SJCRH30 (cell line): ENCODE data around the gene VAV3. TPM values are rescaled to one million over a fixed set of nuclear protein-coding genes. Genes with fewer than 3 reads are reported as not detected.

ENCODE experiments used
- DNase-seq, 2 experiments: peaks; one replicate each; pipeline ENCODE4 v3.0.0-alpha.2; 2015 to 2020
- H3K27ac ChIP-seq: fragments of 250-450 bp; sonication (Bioruptor Pico); 2 replicates; pipeline ENCODE4 v1.5.1; 2020; ENCODE audit warnings: mild to moderate bottlenecking, moderate library complexity
- H3K27me3 ChIP-seq: fragments of 250-450 bp; sonication (Bioruptor Pico); 2 replicates; pipeline ENCODE4 v1.5.1; 2020; ENCODE audit warnings: mild to moderate bottlenecking, moderate library complexity
- H3K36me3 ChIP-seq: fragments of 250-450 bp; sonication (Bioruptor Pico); 2 replicates; pipeline ENCODE4 v1.5.1; 2020; ENCODE audit warnings: mild to moderate bottlenecking, moderate library complexity
- H3K4me1 ChIP-seq: fragments of 250-450 bp; sonication (Bioruptor Pico); 2 replicates; pipeline ENCODE4 v1.5.1; 2020; ENCODE audit warnings: mild to moderate bottlenecking, moderate library complexity
- H3K4me3 ChIP-seq: fragments of 250-450 bp; sonication (Bioruptor Pico); 2 replicates; pipeline ENCODE4 v1.5.1; 2020; ENCODE audit warnings: mild to moderate bottlenecking, moderate library complexity
- H3K9me3 ChIP-seq: fragments of 250-450 bp; sonication (Bioruptor Pico); replicated peaks from 2 replicates; pipeline ENCODE4 v1.5.1; 2020; ENCODE audit warnings: mild to moderate bottlenecking, moderate library complexity
- total RNA-seq: library from RNA; depleted of rRNA; stranded (reverse); fragments of >200 nt; shearing (Covaris generic); gene quantifications from 2 replicates; pipeline ENCODE4 v1.2.3, GENCODE V29; 2014

The VAV3 gene
- total RNA-seq, 1 experiment from 2014 or later = 35.5 TPM

DNA sequence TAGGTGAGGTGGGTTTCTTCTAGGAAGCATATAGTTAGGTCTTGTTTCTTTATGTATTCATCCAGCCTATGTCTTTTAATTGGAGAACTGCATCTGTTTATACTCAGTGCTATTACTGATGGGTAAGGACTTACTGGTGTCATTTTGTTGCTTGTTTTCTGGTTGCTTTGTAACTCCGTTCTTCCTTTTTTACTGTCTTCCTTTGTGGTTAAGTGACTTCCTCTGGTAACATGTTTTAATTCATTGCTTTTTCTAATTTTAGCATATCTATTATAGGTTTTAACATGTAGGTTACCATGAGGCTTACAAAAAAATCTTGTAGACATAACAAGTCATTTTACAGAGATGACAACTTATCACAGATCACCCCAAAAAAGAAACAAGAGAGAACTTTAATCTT, 160.8 kb downstream of the VAV3 start:
- H3K36me3 ChIP-seq = no peaks in the 10 kb centered on the region
- no peaks in the 10 kb centered on the region for H3K4me1 ChIP-seq
- no peak overlapping the region for H3K27ac ChIP-seq
- H3K27me3 ChIP-seq = no peaks in the 10 kb centered on the region
- DNase-seq = no peak
- H3K4me3 ChIP-seq = no peak overlapping the region
- no peaks in the 10 kb centered on the region for H3K9me3 ChIP-seq

GRCh38 chr1:107803579-107803978, 161.4 kb downstream of the VAV3 start:
- Histone ChIP-seq H3K4me1 (no peaks in the 10 kb centered on the region), H3K4me3 (no peak overlapping the region), H3K27me3 (no peaks in the 10 kb centered on the region), H3K36me3 (no peaks in the 10 kb centered on the region), H3K9me3 (no peaks in the 10 kb centered on the region), H3K27ac (no peak overlapping the region)
- no peak for DNase-seq

- Histone ChIP-seq H3K4me3 (no peak overlapping the region), H3K4me1 (no peaks in the 10 kb centered on the region), H3K27ac (no peak overlapping the region), H3K9me3 (no peaks in the 10 kb centered on the region), H3K36me3 (no peaks in the 10 kb centered on the region), H3K27me3 (no peaks in the 10 kb centered on the region)
- no peak for DNase-seq
These were observed 162.3 kb downstream of the VAV3 start for GRCh38 chr1:107802654-107803053.

DNA sequence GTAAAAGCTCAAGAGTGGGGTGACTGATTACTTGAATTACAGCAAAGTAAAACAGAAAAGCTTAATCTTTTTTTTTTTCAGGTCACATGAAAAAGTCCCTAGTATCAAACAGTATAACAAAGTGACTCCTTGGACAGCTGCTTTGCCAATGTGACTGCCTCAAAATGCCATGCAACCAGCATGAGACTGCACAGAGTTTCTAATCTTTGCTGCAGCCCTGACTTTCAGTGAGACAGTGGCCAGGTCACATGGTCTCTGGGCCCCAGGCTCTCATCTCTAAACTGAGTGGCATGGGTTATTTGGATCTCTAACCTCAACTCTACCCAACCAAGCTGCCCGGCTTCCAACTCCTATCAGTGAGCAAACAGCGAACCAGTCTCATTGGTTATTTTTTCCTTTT, 169.0 kb downstream of the VAV3 start:
- no peak overlapping the region for H3K27ac ChIP-seq
- no peak overlapping the region for H3K4me3 ChIP-seq
- no peak for DNase-seq
- 0 out of 2 replicates have a peak, but pooled peaks cover 4% of the 10 kb centered on the region for H3K4me1 ChIP-seq
- no peaks in the 10 kb centered on the region for H3K27me3 ChIP-seq
- no peaks in the 10 kb centered on the region for H3K36me3 ChIP-seq
- H3K9me3 ChIP-seq = no peaks in the 10 kb centered on the region

DNA sequence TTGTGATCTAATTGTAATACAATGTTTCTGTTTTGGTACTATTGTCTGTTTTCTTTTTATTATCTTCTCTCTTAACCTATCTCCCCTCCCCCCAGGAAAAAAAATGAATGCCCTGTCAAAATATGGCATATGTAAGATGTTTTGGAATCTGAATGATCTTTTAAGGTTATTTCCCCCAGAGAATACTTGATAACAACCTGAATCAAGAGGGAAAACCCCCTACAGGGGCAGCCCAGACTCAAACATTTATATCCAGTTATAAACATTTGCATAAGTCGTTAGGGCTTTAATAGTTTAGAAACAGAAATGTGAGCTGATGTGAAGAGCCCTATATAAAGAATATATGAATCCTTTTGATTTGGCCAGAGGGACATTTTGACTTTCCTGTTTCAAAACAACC, 169.5 kb downstream of the VAV3 start:
- no peak overlapping the region for H3K4me3 ChIP-seq
- DNase-seq = no peak
- H3K27me3 ChIP-seq = no peaks in the 10 kb centered on the region
- H3K4me1 ChIP-seq = 0 out of 2 replicates have a peak, but pooled peaks cover 4% of the 10 kb centered on the region
- no peaks in the 10 kb centered on the region for H3K9me3 ChIP-seq
- no peak overlapping the region for H3K27ac ChIP-seq
- H3K36me3 ChIP-seq = no peaks in the 10 kb centered on the region

DNA sequence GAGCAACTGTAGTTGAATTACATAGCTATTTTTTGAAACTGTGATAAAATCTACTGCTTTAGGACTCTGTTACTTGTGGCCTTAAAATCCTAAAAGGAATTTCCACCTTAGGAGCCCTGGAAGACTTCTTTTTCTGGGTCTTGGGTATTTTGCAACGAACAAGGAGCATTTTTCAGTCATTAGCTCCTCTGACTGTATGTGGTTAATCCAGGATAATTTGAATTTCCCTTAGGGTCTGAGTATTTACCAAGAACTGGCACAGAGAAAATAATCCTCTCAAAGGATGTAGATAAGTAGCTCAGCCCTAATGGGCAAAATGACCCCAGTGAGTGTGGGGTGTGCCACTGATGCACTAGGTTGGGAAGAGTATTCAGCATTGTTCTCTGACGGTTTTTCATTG, 170.4 kb downstream of the VAV3 start:
- no peak overlapping the region for H3K4me3 ChIP-seq
- 0 out of 2 replicates have a peak, but pooled peaks cover 4% of the 10 kb centered on the region for H3K4me1 ChIP-seq
- H3K36me3 ChIP-seq = no peaks in the 10 kb centered on the region
- no peaks in the 10 kb centered on the region for H3K9me3 ChIP-seq
- H3K27me3 ChIP-seq = no peaks in the 10 kb centered on the region
- no peak for DNase-seq
- no peak overlapping the region for H3K27ac ChIP-seq

DNA sequence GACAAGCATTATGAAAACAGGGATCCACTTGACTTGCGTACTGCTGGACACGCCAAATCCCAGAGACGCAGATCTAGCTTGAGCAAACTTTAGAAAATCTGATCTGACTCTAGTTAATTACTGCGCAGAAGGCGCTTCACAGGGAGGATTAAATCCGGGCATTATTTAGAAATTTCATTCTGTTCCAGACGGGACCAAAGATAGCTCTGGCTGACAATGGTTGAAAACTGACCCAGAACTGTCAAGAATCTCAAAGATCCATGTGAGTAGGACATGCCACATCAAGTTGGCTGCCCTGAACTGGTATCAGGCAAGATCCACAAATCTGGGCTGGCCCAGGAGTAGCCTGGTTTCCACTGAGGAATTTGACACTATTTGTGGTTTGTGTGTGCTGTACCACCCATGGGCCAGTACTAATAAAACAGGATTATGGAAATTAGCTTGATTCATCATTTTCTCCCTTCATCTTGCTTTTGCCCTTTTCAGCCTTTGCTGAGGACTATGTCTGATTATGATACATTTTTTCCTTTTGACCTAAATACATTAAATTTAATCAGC, 171.0 kb downstream of the VAV3 start:
- H3K36me3 ChIP-seq = no peaks in the 10 kb centered on the region
- no peak overlapping the region for H3K27ac ChIP-seq
- no peaks in the 10 kb centered on the region for H3K27me3 ChIP-seq
- H3K9me3 ChIP-seq = no peaks in the 10 kb centered on the region
- H3K4me1 ChIP-seq = 0 out of 2 replicates have a peak, but pooled peaks cover 4% of the 10 kb centered on the region
- DNase-seq = peak in 1 of 2 experiments; percentile 20
- no peak overlapping the region for H3K4me3 ChIP-seq

DNA sequence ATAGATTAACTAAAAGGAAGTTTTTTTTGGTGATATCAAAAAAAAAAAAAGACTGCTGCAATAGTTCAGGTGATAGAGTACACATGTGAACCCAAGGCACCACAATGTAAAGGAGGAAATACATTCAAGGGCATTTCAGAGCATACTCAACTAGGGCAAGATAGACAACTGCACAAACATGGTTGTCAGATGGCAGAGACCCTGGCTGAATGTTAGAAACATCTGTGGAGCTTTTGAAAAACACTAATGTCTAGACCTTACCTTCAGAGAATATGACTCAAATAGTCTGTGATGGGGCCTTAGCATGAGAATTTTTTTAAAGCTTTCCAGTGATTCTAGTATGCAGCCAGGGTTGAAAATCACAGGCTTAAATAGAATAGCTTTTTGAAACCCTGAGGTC, 173.6 kb downstream of the VAV3 start:
- no peak for DNase-seq
- Histone ChIP-seq H3K27ac (no peak overlapping the region), H3K9me3 (no peaks in the 10 kb centered on the region), H3K36me3 (no peaks in the 10 kb centered on the region), H3K4me1 (peaks cover 10% of the 10 kb centered on the region; the same call in 1 of the 2 replicates), H3K4me3 (no peak overlapping the region), H3K27me3 (no peaks in the 10 kb centered on the region)

GRCh38 chr1:107789817-107790524, 175.0 kb downstream of the VAV3 start:
- Histone ChIP-seq H3K9me3 (no peaks in the 10 kb centered on the region), H3K27ac (no peak overlapping the region), H3K4me1 (peaks cover 10% of the 10 kb centered on the region; the same call in 1 of the 2 replicates), H3K4me3 (no peak overlapping the region), H3K27me3 (no peaks in the 10 kb centered on the region), H3K36me3 (no peaks in the 10 kb centered on the region)
- DNase-seq = no peak

GRCh38 chr1:107788206-107789202, 176.5 kb downstream of the VAV3 start:
- Histone ChIP-seq H3K27me3 (no peaks in the 10 kb centered on the region), H3K4me1 (peaks cover 6% of the 10 kb centered on the region; the same call in 1 of the 2 replicates), H3K27ac (no peak overlapping the region), H3K9me3 (no peaks in the 10 kb centered on the region), H3K4me3 (no peak overlapping the region), H3K36me3 (no peaks in the 10 kb centered on the region)
- DNase-seq = no peak

GRCh38 chr1:107787299-107787698, 177.7 kb downstream of the VAV3 start:
- no peaks in the 10 kb centered on the region for H3K9me3 ChIP-seq
- DNase-seq = peak; percentile 33 to 42
- no peaks in the 10 kb centered on the region for H3K27me3 ChIP-seq
- peaks cover 13% of the 10 kb centered on the region; the same call in 1 of the 2 replicates for H3K4me1 ChIP-seq
- H3K27ac ChIP-seq = no peak overlapping the region
- no peaks in the 10 kb centered on the region for H3K36me3 ChIP-seq
- H3K4me3 ChIP-seq = no peak overlapping the region

- no peaks in the 10 kb centered on the region for H3K27me3 ChIP-seq
- H3K4me3 ChIP-seq = no peak overlapping the region
- no peak for DNase-seq
- no peaks in the 10 kb centered on the region for H3K36me3 ChIP-seq
- H3K9me3 ChIP-seq = no peaks in the 10 kb centered on the region
- no peak overlapping the region for H3K27ac ChIP-seq
- peaks cover 14% of the 10 kb centered on the region; the same call in 1 of the 2 replicates for H3K4me1 ChIP-seq
These were observed 178.7 kb downstream of the VAV3 start for GRCh38 chr1:107786203-107786845.

GRCh38 chr1:107785496-107786202, 179.3 kb downstream of the VAV3 start:
- no peaks in the 10 kb centered on the region for H3K9me3 ChIP-seq
- H3K27ac ChIP-seq = no peak overlapping the region
- no peaks in the 10 kb centered on the region for H3K27me3 ChIP-seq
- peaks cover 14% of the 10 kb centered on the region; the same call in 1 of the 2 replicates for H3K4me1 ChIP-seq
- H3K36me3 ChIP-seq = no peaks in the 10 kb centered on the region
- no peak for DNase-seq
- no peak overlapping the region for H3K4me3 ChIP-seq
